Psoas muscle (tissue), 8 donors: ENCODE measurements around the gene CCDC184. TPM values are rescaled to one million over a fixed set of nuclear protein-coding genes. Genes with fewer than 3 reads are reported as not detected.
"Not testable (repeated sequence)": the region's sequence is repeated elsewhere in the genome, so short reads cannot be mapped to it uniquely, and the experiment has no call there.

ENCODE experiments used
- ATAC-seq, 4 donors: fragments of 200-7000 bp; cut with Tn5 transposase; one replicate each; pipeline ENCODE4 v1.9.1; 2020; ENCODE audit warnings: moderate library complexity in 3 of 4, mild to moderate bottlenecking in 2 of 4
- DNase-seq, 2 donors: peaks; one replicate each; pipeline ENCODE4 v3.0.0-alpha.2; 2020
- H3K27ac ChIP-seq: fragments of 200-600 bp; one replicate; pipeline ENCODE4 v1.8.0; 2022
- H3K27me3 ChIP-seq, 3 donors: fragments of 200-600 bp in 1 of 3; one replicate each; pipeline versions ENCODE4 v1.6.1 to v1.8.0; 2013 to 2022; ENCODE audit warnings: low read length in 2 of 3, mild to moderate bottlenecking in 2 of 3, moderate library complexity in 1 of 3; ENCODE audit not compliant: insufficient read depth in 3 of 3
- H3K36me3 ChIP-seq, 2 donors: fragments of 200-600 bp in 1 of 2; one replicate each; pipeline versions ENCODE4 v1.6.1 to v1.8.0; 2013 to 2022; ENCODE audit warnings: low read depth in 1 of 2, mild to moderate bottlenecking in 1 of 2, moderate library complexity in 1 of 2; ENCODE audit not compliant: insufficient read depth in 1 of 2
- H3K4me1 ChIP-seq: fragments of 200-600 bp; one replicate; pipeline ENCODE4 v1.8.0; 2022
- H3K4me3 ChIP-seq: fragments of 200-600 bp; one replicate; pipeline ENCODE4 v1.8.0; 2022; ENCODE audit warnings: mild to moderate bottlenecking
- H3K9me3 ChIP-seq: fragments of 200-600 bp; one replicate; pipeline ENCODE4 v1.8.0; 2022
- CTCF ChIP-seq: fragments of 200-600 bp; IDR thresholded peaks from one replicate; pipeline ENCODE4 v1.8.0; 2022; ENCODE audit warnings: antibody characterized with exemption
- WGBS, 3 donors: extraction: QIAGEN DNeasy Blood & Tissue Kit; methylation state at CpG; one replicate each; pipeline versions ENCODE4 v1.1.6 to v1.1.7; 2013; 5-methylcytosine and 5-hydroxymethylcytosine counted together
- intact Hi-C, 2 donors: fragments of 100-400 bp; cut with DNase I; formaldehyde crosslinking; loops; one replicate each; pipeline versions ENCODE4 v1.11.0 to v1.14.2; 2022
- polyA plus RNA-seq, 3 donors: library from polyadenylated mRNA; stranded (reverse); fragments of 200-250 nt; gene quantifications; one replicate each; pipeline ENCODE4 v1.2.3, GENCODE V29; 2013
- total RNA-seq, 4 donors: library from RNA; stranded (reverse); fragmentation: NEBNext Ultra II Directional in 2 of 4; extraction: Animal tissue kit (Norgen Biotek cat#: 25700) in 2 of 4; gene quantifications; one replicate each; pipeline versions ENCODE4 v1.2.1 to v1.2.4, GENCODE V29; 2021 to 2023
- donor health status: healthy with polysubstance abuse.
- donor health status: DM: no; HTN: no; CAD: no; lungs with moderate emphysema.
- donor health status: Bipolar disorder and iron deficiency.
- donor health status: healthy.
- donor health status: DM: yes; HTN: yes; CAD: no.
- donor health status: DM: no; HTN: no; CAD: no.
- donor health status: DM: no; HTN: no; CAD: no.
- donor health status: DM: yes; HTN: yes; CAD: no.

The CCDC184 gene
- total and polyA plus RNA-seq, 7 donors: 0.16 to 0.84 (median 0.49) TPM

- H3K9me3 ChIP-seq: no peaks in the 10 kb centered on the region
- no peaks in the 10 kb centered on the region for H3K36me3 ChIP-seq
- no peaks in the 10 kb centered on the region for H3K27me3 ChIP-seq
- DNase-seq: no peak
- H3K4me3 ChIP-seq: no peak overlapping the region
- intact Hi-C loops: no loop called here
- no peaks in the 10 kb centered on the region for H3K4me1 ChIP-seq
- no peak for TF ChIP-seq CTCF
- no peak for ATAC-seq
- H3K27ac ChIP-seq: no peak overlapping the region
Measured at GRCh38 chr12:48216785-48217184, 33.3 kb downstream of the CCDC184 start.

GRCh38 chr12:48219631-48220030, 36.2 kb downstream of the CCDC184 start:
- ATAC-seq (no peak), DNase-seq (no peak)
- H3K27ac ChIP-seq: no peak overlapping the region
- intact Hi-C loops: no loop called here
- H3K27me3 ChIP-seq: no peaks in the 10 kb centered on the region
- no peak for TF ChIP-seq CTCF
- no peaks in the 10 kb centered on the region for H3K36me3 ChIP-seq
- H3K4me3 ChIP-seq: no peak overlapping the region
- no peaks in the 10 kb centered on the region for H3K4me1 ChIP-seq
- 78 to 82% (median 79%) methylated on average over 1 of the region's 1 CpG for WGBS, 3 donors
- H3K9me3 ChIP-seq: no peaks in the 10 kb centered on the region

- ATAC-seq: no peak
- intact Hi-C loops: no loop called here
- Histone ChIP-seq H3K36me3 (no peaks in the 10 kb centered on the region), H3K27me3 (peaks cover 0 to under 1% (median 0%) of the 10 kb centered on the region in 3 donors), H3K27ac (no peak overlapping the region), H3K9me3 (no peaks in the 10 kb centered on the region), H3K4me3 (no peak overlapping the region), H3K4me1 (no peaks in the 10 kb centered on the region)
- WGBS, 3 donors: 89 to 96% (median 94%) methylated on average over 1 of the region's 1 CpG
- DNase-seq: no peak
- TF ChIP-seq CTCF: no peak
Measured at GRCh38 chr12:48220701-48221100, 37.3 kb downstream of the CCDC184 start.

GRCh38 chr12:48221645-48222044, 38.2 kb downstream of the CCDC184 start:
- intact Hi-C loops: no loop called here
- Histone ChIP-seq H3K27ac (no peak overlapping the region), H3K4me1 (no peaks in the 10 kb centered on the region), H3K9me3 (no peaks in the 10 kb centered on the region), H3K27me3 (peaks cover 0 to 3% (median 0%) of the 10 kb centered on the region in 3 donors), H3K4me3 (no peak overlapping the region), H3K36me3 (no peaks in the 10 kb centered on the region)
- 2 to 7% (median 3%) methylated on average over 2 of the region's 2 CpGs for WGBS, 3 donors
- ATAC-seq (no peak), DNase-seq (no peak)
- TF ChIP-seq CTCF: no peak

GRCh38 chr12:48224533-48224932, 41.1 kb downstream of the CCDC184 start:
- DNase-seq, H3K36me3 ChIP-seq, H3K27me3 ChIP-seq, H3K4me1 ChIP-seq, ATAC-seq, H3K4me3 ChIP-seq, H3K27ac ChIP-seq, intact Hi-C loops, H3K9me3 ChIP-seq: not testable (repeated sequence)
- WGBS, 3 donors: 76 to 79% (median 77%) methylated on average over 3 of the region's 3 CpGs

- H3K27me3 ChIP-seq, H3K4me3 ChIP-seq, ATAC-seq, H3K36me3 ChIP-seq, H3K9me3 ChIP-seq, intact Hi-C loops, H3K27ac ChIP-seq, H3K4me1 ChIP-seq, DNase-seq: not testable (repeated sequence)
- 92 to 98% (median 96%) methylated on average over 2 of the region's 2 CpGs for WGBS, 3 donors
Measured at GRCh38 chr12:48231169-48231958, 47.9 kb downstream of the CCDC184 start.
